Stimulated activated effector memory CD8-positive, alpha-beta T cell treated with anti-CD3 and anti-CD28 coated beads, Interleukin-12 subunit alpha, Interleukin-12 subunit beta, amount 100 ng/mL, for 72 hours (primary cell): ENCODE data around the gene AGBL4.

Experiments
- ATAC-seq: fragments of 150-1000 bp; cut with Tn5 transposase; 2 replicates; pipeline ENCODE4 v1.10.0; 2021
- DNase-seq, 2 donors: peaks; one replicate each; pipeline ENCODE4 v3.0.0; 2021 to 2022; ENCODE audit warnings: low spot score in 2 of 2
- H3K27ac Mint-ChIP-seq: one replicate; pipeline ENCODE4 v1.8.0; 2022; ENCODE audit warnings: mild to moderate bottlenecking, mixed read lengths
- H3K36me3 Mint-ChIP-seq: one replicate; pipeline ENCODE4 v1.8.0; 2022; ENCODE audit warnings: mild to moderate bottlenecking, mixed read lengths
- H3K4me1 Mint-ChIP-seq: one replicate; pipeline ENCODE4 v1.8.0; 2022; ENCODE audit warnings: mixed read lengths
- H3K4me3 Mint-ChIP-seq: one replicate; pipeline ENCODE4 v1.8.0; 2022; ENCODE audit warnings: mild to moderate bottlenecking, mixed read lengths
- H3K9me3 Mint-ChIP-seq: one replicate; pipeline ENCODE4 v1.8.0; 2022; ENCODE audit warnings: mixed read lengths

Gene AGBL4

GRCh38 chr1:48758976-48759375, 1264.8 kb downstream of the AGBL4 start:
- Mint-ChIP-seq H3K4me1 (no peaks in the 10 kb centered on the region), H3K9me3 (no peaks in the 10 kb centered on the region), H3K4me3 (no peak overlapping the region), H3K27ac (no peak overlapping the region), H3K36me3 (peaks cover 12% of the 10 kb centered on the region)
- no peak for ATAC-seq
- no peak for DNase-seq

DNA sequence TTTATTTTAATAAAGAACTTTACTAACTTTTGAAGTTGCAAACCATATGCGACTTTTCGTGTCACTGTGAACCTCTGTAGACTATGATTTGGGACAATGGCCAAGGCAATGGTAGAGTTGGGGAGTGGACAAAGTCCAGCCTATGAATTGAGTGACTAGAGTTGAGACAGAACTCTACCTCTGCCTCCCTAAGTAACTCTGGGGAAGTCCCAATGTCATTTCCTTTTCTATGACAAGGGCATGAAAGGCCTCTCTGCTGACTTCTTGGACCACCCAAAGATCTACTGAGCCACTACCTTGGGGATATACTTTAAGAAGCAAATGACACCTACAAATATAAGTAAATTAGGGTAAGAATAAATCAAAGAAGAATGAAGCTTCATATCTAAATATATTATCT, 1266.4 kb downstream of the AGBL4 start:
- ATAC-seq (no peak), DNase-seq (no peak)
- Mint-ChIP-seq H3K9me3 (no peaks in the 10 kb centered on the region), H3K4me1 (no peaks in the 10 kb centered on the region), H3K36me3 (peaks cover 12% of the 10 kb centered on the region), H3K4me3 (no peak overlapping the region), H3K27ac (no peak overlapping the region)

- Mint-ChIP-seq H3K9me3 (no peaks in the 10 kb centered on the region), H3K27ac (no peak overlapping the region), H3K4me1 (no peaks in the 10 kb centered on the region), H3K4me3 (no peak overlapping the region), H3K36me3 (peaks cover 12% of the 10 kb centered on the region)
- DNase-seq, result no peak
- ATAC-seq, result no peak
Observed at GRCh38 chr1:48756683-48757316, 1267.0 kb downstream of the AGBL4 start.

GRCh38 chr1:48753293-48753692, 1270.5 kb downstream of the AGBL4 start:
- Mint-ChIP-seq H3K4me1 (no peaks in the 10 kb centered on the region), H3K27ac (no peak overlapping the region), H3K4me3 (no peak overlapping the region), H3K36me3 (peaks cover 11% of the 10 kb centered on the region), H3K9me3 (no peaks in the 10 kb centered on the region)
- ATAC-seq, result no peak
- DNase-seq, result no peak

DNA sequence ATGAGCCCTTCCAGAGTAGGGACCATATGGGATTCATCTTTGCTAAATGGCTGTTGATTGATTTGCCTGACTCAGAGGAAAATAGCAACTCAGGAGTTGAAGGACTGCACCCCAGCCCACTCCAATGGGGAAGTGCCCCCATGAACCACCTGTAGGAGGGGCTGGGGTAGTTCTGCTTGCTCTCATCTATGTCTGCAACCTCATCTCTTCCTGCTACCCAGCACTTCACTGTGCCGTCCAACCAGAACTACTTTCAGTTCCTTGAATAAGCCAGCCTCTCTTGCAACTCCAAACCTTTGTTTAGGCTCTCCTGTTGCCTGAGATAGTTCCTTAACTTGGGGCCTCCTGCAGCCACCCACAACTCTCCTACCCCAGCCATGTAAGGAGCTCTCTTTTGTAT, 1273.6 kb downstream of the AGBL4 start:
- no peak overlapping the region for H3K4me3 Mint-ChIP-seq
- DNase-seq, result no peak

DNA sequence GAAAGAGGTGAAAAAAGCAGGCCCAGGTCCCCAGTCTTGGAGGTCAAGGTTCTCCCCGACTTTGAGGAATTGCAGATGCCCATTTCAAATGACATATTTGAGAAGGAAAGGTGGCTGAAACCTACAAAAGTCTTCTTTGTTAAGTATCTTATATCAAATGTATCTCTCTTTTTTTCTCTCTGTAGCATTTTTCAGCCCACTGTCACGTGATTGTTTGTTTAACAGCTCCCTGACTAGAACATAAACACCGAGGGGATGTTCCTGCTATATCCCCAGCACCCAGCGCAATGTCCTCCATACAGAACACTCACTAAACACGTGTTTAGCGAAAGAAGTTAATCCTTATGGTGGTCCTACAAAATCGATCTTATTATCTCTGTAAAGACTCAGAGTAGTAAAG, 1274.7 kb downstream of the AGBL4 start:
- no peaks in the 10 kb centered on the region for H3K4me1 Mint-ChIP-seq
- H3K36me3 Mint-ChIP-seq, result peaks cover 6% of the 10 kb centered on the region
- ATAC-seq (no peak), DNase-seq (no peak)
- no peaks in the 10 kb centered on the region for H3K9me3 Mint-ChIP-seq
- H3K27ac Mint-ChIP-seq, result no peak overlapping the region
- no peak overlapping the region for H3K4me3 Mint-ChIP-seq

More for the DNA sequence above, 1273.6 kb downstream of the AGBL4 start:
- no peaks in the 10 kb centered on the region for H3K9me3 Mint-ChIP-seq
- H3K4me1 Mint-ChIP-seq, result no peaks in the 10 kb centered on the region
- peak; percentile 12 for ATAC-seq
- peaks cover 6% of the 10 kb centered on the region for H3K36me3 Mint-ChIP-seq
- H3K27ac Mint-ChIP-seq, result no peak overlapping the region

DNA sequence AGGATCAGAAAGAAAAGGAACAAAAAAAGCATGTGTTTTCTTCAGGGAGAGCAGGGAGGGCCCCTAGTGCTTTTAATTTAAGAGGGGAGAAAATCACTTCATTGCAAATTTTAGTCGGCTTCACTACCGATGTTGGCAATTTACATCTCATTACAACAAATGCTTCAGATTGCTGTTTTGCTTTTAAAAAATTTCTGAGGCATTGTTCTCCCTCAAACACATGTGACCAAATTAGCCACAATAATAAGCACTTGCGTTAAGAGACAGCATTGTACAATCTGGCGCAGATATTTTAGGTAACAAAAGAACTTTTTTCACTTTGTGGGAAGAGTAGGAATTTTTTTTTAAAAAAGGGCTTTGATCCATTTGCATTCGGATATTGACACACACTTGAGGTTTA, 1276.8 kb downstream of the AGBL4 start:
- Mint-ChIP-seq H3K27ac (no peak overlapping the region), H3K4me1 (no peaks in the 10 kb centered on the region), H3K36me3 (peaks cover 6% of the 10 kb centered on the region), H3K4me3 (no peak overlapping the region), H3K9me3 (no peaks in the 10 kb centered on the region)
- no peak for DNase-seq
- no peak for ATAC-seq

DNA sequence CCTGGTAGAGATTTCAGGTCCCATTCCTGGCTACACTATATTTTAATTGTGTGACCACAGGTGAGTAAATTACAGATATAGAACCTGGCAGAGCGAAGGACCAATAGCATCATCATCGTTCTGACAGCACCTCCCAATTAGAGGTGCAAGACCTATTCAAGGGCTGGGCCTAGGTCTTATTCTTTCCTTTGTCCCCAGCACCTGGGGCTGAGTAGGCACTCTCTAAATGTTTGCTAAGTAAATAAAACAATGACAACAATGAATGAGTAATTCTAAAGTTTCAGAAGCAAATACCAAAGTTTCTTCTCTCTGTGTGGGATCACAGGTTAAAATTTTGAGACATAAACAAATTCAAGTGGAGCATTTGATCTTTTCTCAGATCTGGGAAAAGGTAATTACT, 1279.7 kb downstream of the AGBL4 start:
- DNase-seq (no peak), ATAC-seq (no peak)
- peaks cover 12% of the 10 kb centered on the region for H3K36me3 Mint-ChIP-seq
- no peaks in the 10 kb centered on the region for H3K9me3 Mint-ChIP-seq
- no peak overlapping the region for H3K4me3 Mint-ChIP-seq
- H3K4me1 Mint-ChIP-seq, result no peaks in the 10 kb centered on the region
- H3K27ac Mint-ChIP-seq, result no peak overlapping the region

DNA sequence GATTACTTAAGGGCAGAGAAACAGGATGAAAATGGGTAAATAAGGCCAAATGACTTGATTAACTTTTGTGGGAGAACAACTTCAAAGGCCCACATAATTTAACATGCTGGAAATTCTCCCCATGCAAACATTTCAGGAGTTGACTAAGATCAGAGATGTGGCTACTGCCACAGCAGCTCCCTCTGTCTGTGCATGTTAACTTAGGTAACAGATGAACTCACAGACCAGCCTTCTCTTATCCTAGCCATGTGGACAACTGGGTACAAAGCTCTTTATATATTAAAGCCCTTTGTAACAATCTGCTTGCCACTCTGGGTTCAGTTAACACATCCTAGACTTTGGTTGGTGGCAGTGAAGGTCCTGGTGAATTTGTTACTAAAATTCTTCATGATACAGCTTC, 1280.3 kb downstream of the AGBL4 start:
- Mint-ChIP-seq H3K27ac (no peak overlapping the region), H3K36me3 (peaks cover 13% of the 10 kb centered on the region), H3K4me3 (no peak overlapping the region), H3K4me1 (no peaks in the 10 kb centered on the region), H3K9me3 (no peaks in the 10 kb centered on the region)
- ATAC-seq (no peak), DNase-seq (no peak)

DNA sequence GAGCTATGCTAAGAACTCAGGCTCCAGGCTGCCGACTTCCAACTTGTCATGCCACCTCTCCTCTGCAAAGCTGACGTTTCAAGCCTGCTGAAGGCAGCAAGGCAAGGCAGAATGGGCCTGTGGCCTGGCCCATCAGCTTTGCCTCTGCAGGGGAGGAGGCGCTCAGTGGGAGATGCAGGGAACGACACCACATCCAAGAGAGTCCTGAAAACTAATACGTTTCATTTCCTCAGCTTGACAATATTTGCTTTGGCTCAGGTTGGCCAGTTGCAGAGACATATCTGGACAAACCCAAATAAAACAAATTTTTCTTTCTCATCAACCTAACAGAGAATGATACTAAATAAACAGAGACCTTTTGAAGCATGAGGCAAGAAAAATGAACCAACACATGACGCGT, 1282.4 kb downstream of the AGBL4 start:
- Mint-ChIP-seq H3K4me1 (no peaks in the 10 kb centered on the region), H3K36me3 (peaks cover 8% of the 10 kb centered on the region), H3K9me3 (no peaks in the 10 kb centered on the region), H3K4me3 (no peak overlapping the region), H3K27ac (no peak overlapping the region)
- DNase-seq (no peak), ATAC-seq (no peak)

DNA sequence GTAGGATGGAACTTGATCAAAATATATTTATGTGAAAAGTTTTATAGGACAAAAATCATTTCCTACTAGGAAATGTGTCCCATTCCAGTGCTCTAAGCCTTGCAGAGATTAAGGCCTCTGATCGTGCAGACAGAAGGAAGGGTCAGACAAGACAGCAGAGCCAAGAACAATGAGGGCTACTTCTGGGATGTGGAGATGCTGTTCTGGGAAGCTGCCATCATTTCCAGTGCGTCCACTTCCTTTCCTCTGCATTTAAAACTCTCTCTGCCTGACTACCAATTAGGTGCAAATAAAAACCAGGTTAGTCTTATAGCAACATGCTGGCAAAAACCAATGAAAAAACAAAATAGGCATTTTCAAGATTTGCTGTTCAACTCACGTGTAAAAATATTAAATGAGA, 1283.1 kb downstream of the AGBL4 start:
- Mint-ChIP-seq H3K4me3 (no peak overlapping the region), H3K36me3 (peaks cover 12% of the 10 kb centered on the region), H3K9me3 (no peaks in the 10 kb centered on the region), H3K27ac (no peak overlapping the region), H3K4me1 (no peaks in the 10 kb centered on the region)
- no peak for ATAC-seq
- DNase-seq, result no peak

- H3K4me1 Mint-ChIP-seq, result no peaks in the 10 kb centered on the region
- no peak overlapping the region for H3K27ac Mint-ChIP-seq
- H3K9me3 Mint-ChIP-seq, result no peaks in the 10 kb centered on the region
- ATAC-seq, result no peak
- no peak overlapping the region for H3K4me3 Mint-ChIP-seq
- no peak for DNase-seq
- H3K36me3 Mint-ChIP-seq, result peaks cover 14% of the 10 kb centered on the region
Observed at GRCh38 chr1:48739091-48739490, 1284.7 kb downstream of the AGBL4 start.

GRCh38 chr1:48738356-48738755, 1285.4 kb downstream of the AGBL4 start:
- no peak for ATAC-seq
- Mint-ChIP-seq H3K4me1 (no peaks in the 10 kb centered on the region), H3K36me3 (peaks cover 14% of the 10 kb centered on the region)

DNA sequence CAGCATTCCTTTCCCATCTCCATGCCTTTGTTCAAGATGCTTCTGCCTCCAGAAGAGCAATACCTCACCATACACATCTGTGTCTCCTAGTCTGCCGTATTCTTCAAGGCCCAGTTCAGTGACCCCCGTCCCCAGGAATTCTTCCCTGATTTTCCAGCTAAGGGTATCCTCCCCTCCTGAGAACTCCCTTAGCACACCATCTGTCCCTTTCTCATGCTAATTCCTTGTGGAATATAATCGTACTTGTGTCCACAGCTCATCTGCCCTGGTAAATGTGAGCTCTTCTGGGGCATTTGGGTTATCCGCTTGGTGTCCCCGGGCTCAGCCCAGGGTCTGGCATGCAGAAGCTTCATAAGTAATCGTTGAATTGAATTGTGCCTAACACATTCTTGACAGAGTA, 1288.0 kb downstream of the AGBL4 start:
- H3K4me1 Mint-ChIP-seq, result no peaks in the 10 kb centered on the region
- no peak overlapping the region for H3K4me3 Mint-ChIP-seq
- no peak overlapping the region for H3K27ac Mint-ChIP-seq
- ATAC-seq (no peak), DNase-seq (no peak)
- peaks cover 14% of the 10 kb centered on the region for H3K36me3 Mint-ChIP-seq
- H3K9me3 Mint-ChIP-seq, result no peaks in the 10 kb centered on the region

More at GRCh38 chr1:48738356-48738755, 1285.4 kb downstream of the AGBL4 start:
- no peak for DNase-seq
- H3K4me3 Mint-ChIP-seq, result no peak overlapping the region
- H3K27ac Mint-ChIP-seq, result no peak overlapping the region
- no peaks in the 10 kb centered on the region for H3K9me3 Mint-ChIP-seq

- H3K36me3 Mint-ChIP-seq, result peaks cover 11% of the 10 kb centered on the region
- H3K4me1 Mint-ChIP-seq, result peaks cover 6% of the 10 kb centered on the region
- peak; percentile 34 for ATAC-seq
- no peak overlapping the region for H3K4me3 Mint-ChIP-seq
- no peak for DNase-seq
- no peak overlapping the region for H3K27ac Mint-ChIP-seq
- H3K9me3 Mint-ChIP-seq, result no peaks in the 10 kb centered on the region
Observed at GRCh38 chr1:48730164-48730910, 1293.4 kb downstream of the AGBL4 start.

- H3K4me1 Mint-ChIP-seq, result peaks cover 6% of the 10 kb centered on the region
- peaks cover 11% of the 10 kb centered on the region for H3K36me3 Mint-ChIP-seq
- no peak overlapping the region for H3K27ac Mint-ChIP-seq
- DNase-seq (no peak), ATAC-seq (no peak)
- H3K9me3 Mint-ChIP-seq, result no peaks in the 10 kb centered on the region
- H3K4me3 Mint-ChIP-seq, result no peak overlapping the region
Observed at GRCh38 chr1:48728584-48728983, 1295.2 kb downstream of the AGBL4 start.
